Stimulated activated CD8-positive, alpha-beta memory T cell treated with anti-CD3 and anti-CD28 coated beads, Interleukin-4, amount 100 ng/mL, for 48 hours (primary cell): ENCODE data around the gene WDR48.

Experiments
- DNase-seq: peaks from one replicate; pipeline ENCODE4 v3.0.0-alpha.2; 2020

Gene WDR48

GRCh38 chr3:39103324-39103693 lies 51.5 kb downstream of the WDR48 start:
- no peak for DNase-seq

GRCh38 chr3:39103791-39104552 lies 52.2 kb downstream of the WDR48 start:
- DNase-seq = no peak

GRCh38 chr3:39104961-39105686 lies 53.3 kb downstream of the WDR48 start:
- peak; percentile 25 for DNase-seq

- DNase-seq = peak; percentile 14
Measured at GRCh38 chr3:39105687-39106063, 53.9 kb downstream of the WDR48 start.

- peak; percentile 23 for DNase-seq
Measured at GRCh38 chr3:39106281-39106811, 54.5 kb downstream of the WDR48 start.

GRCh38 chr3:39106851-39107387 lies 55.1 kb downstream of the WDR48 start:
- DNase-seq = peak; percentile 40

- peak; percentile 77 for DNase-seq
Measured at GRCh38 chr3:39107388-39108199, 55.8 kb downstream of the WDR48 start, which contains the start of the genes GORASP1 and TTC21A. Gene GORASP1, minus strand, starts transcription at chr3:39107627. Its CDS starts 86 bp downstream, at chr3:39107541. Gene TTC21A, plus strand, starts transcription at chr3:39107680. Its CDS starts 158 bp downstream, at chr3:39107838.

GRCh38 chr3:39108200-39108710 lies 56.4 kb downstream of the WDR48 start:
- DNase-seq = peak; percentile 32

GRCh38 chr3:39109086-39109485 lies 57.3 kb downstream of the WDR48 start:
- DNase-seq = peak; percentile 16

- DNase-seq = peak; percentile 19
Measured at GRCh38 chr3:39110041-39110639, 58.3 kb downstream of the WDR48 start.

GRCh38 chr3:39112113-39112512 lies 60.3 kb downstream of the WDR48 start:
- no peak for DNase-seq

GRCh38 chr3:39112535-39112934 lies 60.7 kb downstream of the WDR48 start:
- DNase-seq = no peak

GRCh38 chr3:39113291-39113690 lies 61.5 kb downstream of the WDR48 start:
- no peak for DNase-seq

GRCh38 chr3:39114456-39114855 lies 62.6 kb downstream of the WDR48 start:
- no peak for DNase-seq

- no peak for DNase-seq
Measured at GRCh38 chr3:39115870-39116269, 64.1 kb downstream of the WDR48 start.

GRCh38 chr3:39118079-39118478 lies 66.3 kb downstream of the WDR48 start:
- DNase-seq = no peak

GRCh38 chr3:39118931-39119660 lies 67.3 kb downstream of the WDR48 start:
- DNase-seq = no peak

GRCh38 chr3:39121621-39122020 lies 69.8 kb downstream of the WDR48 start:
- DNase-seq = no peak

- DNase-seq = no peak
Measured at GRCh38 chr3:39122813-39123212, 71.0 kb downstream of the WDR48 start.

- no peak for DNase-seq
Measured at GRCh38 chr3:39124876-39125840, 73.3 kb downstream of the WDR48 start.
